G401 (cell line): ENCODE data around the gene ELOVL7. TPM values are rescaled to one million over a fixed set of nuclear protein-coding genes. Genes with fewer than 3 reads are reported as not detected.
"Not testable (repeated sequence)": the region's sequence is repeated elsewhere in the genome, so short reads cannot be mapped to it uniquely, and the experiment has no call there.

Experiments used
- DNase-seq: peaks from one replicate; pipeline ENCODE4 v3.0.0-alpha.2; 2015; ENCODE audit warnings: low spot score
- in situ Hi-C: cut with HindIII; loops from 2 replicates; pipeline ENCODE4 v1.10.0; 2016; ENCODE audit warnings: low sequenced_read_pairs, mixed read lengths
- total RNA-seq: library from RNA; depleted of rRNA; stranded (reverse); fragments of >200 nt; shearing (Covaris generic); gene quantifications from 2 replicates; pipeline ENCODE4 v1.2.3, GENCODE V29; 2014; rRNA removed

ELOVL7 gene
- 34.8 and 37.3 TPM in 2 replicates for total RNA-seq

DNA sequence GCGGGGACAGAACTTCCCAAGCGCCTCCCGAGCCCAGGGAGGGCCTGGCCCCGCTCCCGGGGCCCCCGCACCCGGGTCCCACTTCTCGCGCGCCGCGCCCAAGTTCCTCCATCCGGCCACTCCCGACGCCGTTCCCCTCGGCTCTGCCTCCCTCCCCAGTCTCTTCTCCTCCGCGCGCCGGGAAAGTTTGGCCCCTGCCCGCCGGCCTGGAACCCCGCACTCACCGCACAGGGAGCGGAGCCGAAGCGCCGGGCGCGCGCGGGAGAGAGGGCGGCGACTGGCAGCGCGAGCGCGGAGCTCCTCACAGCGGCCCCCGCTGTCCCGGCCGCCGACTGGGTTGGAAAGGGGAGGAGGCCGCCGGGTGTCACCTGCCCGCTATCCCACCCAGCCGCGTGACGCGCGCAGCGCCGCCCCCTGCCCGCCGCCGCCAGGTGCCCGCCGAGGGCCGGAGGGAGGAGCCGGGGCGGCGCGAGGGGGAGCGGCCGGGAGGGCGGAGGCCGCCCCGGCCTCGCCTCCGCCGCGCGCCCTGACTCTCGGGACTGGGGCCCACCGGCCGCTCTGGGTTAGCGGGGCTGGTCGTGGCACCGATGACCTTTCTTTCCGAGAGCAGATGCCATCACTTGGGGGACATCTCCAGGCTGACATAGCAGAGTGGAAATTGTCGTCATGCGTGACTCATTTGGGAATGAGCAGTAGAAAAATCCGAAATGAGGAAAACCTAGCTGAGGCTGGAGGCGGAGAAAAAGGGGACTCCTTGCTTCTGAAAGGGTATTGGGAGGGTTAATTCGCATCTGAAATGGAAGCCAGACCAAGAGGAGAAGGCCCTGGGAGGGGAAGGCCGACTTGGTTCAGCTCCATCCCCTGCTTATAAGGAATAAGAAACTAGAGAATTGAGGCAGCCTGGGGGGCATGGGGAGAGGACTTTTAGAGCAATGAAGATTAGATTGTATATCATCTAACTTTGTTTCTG lies at the start of gene ELOVL7:
Gene ELOVL7 (minus strand): TSS at position 334 of the 970 bp plus-strand sequence. CDS start 56,872 bp downstream, outside the sequence.
- DNase-seq: peak; percentile 78
- in situ Hi-C loops: no loop called here

DNA sequence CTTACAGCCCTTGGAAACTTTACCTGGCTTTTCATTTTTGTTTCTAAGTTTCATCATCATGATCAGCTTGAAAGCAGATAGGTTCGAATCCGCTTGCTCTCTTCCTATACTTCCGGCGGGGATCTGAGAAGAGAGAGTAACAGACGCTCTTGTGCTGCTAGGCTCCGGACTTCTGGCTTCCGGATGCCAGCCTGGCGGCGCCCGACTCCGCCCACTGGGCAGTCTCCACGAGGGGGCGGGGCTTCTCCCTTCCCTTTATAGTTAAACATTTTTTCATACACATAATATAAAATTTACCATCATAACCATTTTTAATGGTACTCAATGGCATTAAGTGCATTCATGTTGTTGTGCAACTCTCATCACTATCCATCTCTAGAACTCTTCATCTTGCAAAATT lies 49.5 kb upstream of the ELOVL7 start:
- in situ Hi-C loops: no loop called here
- DNase-seq: no peak

DNA sequence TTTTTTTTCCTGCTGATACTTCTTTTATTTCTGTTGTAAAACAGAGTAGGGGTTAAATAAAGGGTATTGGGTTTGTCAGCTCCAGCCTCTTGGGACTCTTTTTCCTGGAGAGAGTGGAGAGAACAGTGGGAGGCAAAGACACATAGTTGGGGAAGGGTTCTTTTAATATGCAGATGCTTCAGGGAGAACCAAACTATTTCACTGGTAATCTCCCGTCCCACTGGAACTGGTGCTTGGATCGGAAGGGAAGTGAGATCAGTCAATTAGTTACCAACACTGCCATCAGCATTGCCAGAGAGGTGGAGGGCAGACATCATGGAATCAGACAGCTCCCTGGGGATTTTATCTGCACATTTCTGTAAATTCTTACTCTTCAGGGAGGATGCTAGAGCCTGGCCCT lies 47.6 kb upstream of the ELOVL7 start:
- in situ Hi-C loops: no loop called here
- DNase-seq: no peak

DNA sequence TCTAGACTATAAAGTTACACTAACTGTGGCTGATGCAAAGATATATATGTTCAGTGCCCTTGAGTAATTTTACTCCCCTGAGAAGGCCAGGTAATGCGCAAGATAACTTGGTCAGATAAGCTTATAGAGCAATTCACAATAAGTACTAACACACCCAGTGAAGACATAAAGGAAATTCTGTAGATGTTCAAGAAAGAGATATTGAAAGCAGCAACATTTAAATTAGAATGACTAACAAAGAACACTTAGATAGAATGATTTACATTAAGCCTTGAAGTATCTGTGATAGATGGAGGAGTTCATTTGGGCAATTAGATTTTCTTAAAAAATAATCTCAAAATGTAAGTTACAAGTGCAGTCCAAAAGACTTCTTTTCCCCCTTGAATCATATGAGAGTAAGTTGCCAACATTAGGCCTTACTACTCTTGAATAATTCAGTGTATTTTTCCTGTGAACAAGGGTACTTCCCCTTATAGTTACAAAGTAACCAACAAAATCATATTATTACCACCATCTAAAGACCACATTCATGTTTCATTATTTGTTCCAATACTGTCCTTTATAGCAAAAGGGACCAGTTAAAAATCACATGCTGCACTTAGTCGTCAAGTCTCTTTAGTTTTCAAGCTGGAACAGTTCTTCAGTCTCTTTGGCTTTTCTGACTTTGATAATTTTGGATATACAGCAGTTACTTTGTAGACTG lies 44.4 kb upstream of the ELOVL7 start:
- DNase-seq: no peak
- in situ Hi-C loops: no loop called here

DNA sequence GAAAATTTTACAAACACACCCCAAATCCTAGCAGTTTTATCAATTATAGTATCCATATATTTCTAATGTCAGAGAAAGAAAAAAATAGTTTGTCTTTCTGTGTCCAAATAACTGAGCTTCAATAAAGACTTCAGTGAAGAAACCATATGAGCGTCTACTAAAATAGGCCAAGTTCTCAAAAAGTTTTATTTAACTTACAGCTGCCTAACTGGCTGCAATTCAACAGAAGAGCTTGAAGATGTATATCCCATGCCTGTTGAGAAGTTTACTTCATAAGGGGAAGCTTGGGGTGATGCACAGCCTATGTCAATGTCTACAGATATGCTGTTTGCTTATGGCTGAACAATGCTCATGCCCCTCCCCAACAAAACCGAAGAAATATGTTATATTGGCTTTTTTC lies 43.7 kb upstream of the ELOVL7 start:
- in situ Hi-C loops: no loop called here
- no peak for DNase-seq

DNA sequence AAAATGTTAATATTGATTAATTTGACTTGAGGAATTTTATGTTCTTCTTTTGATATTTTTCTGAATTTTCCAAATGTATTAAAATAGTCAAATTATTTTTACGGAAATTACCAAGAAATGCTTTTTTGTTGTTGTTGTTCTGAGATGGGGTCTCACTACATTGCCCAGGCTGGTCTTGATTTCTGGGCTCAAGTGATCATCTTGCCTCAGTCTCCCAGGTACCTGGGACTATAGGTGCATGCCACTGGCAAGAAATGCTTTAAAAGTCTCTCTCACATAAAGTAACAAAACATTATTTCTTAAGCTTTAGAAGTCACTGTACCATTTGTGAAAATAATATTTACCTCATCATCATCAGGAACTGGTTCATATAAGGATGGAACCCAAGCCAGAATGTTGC lies 43.0 kb upstream of the ELOVL7 start:
- in situ Hi-C loops: no loop called here
- DNase-seq: no peak

DNA sequence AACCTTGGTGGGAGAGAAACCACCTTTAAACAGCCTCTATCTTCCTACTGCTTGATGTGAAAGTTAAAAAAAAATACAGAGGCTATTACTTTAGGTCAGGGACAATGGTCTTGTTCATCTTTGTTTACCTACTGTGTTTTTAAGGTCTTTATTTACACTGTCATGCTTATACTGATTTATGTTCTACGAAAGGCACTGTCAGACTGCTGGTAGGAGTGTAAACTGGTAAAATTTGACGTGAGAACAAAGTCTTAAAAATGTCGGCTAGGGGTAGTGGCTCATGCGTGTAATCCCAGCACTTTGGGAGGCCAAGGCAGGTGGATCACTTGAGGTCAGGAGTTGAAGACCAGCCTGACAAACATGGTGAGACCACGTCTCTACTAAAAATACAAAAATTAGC lies 42.1 kb upstream of the ELOVL7 start:
- in situ Hi-C loops: no loop called here
- DNase-seq: no peak

DNA sequence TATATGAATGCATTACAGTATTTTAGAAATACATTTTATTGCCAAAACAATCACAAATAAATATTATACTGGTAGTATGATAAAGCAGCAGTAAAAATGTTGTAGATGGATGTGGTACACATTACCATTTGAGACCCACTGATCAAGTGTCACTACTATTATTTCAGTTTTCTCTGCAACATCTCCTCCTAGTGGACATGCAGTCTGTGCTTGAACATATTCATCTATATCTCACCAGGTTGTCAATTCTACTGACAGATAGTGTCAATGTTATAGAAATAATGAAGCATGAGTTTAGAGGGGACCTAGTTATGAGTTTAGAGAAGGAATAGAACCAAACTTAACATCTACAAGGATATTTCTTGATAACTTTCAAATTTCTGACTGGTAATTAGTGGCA lies 39.2 kb upstream of the ELOVL7 start:
- DNase-seq: peak; percentile 6
- in situ Hi-C loops: no loop called here

DNA sequence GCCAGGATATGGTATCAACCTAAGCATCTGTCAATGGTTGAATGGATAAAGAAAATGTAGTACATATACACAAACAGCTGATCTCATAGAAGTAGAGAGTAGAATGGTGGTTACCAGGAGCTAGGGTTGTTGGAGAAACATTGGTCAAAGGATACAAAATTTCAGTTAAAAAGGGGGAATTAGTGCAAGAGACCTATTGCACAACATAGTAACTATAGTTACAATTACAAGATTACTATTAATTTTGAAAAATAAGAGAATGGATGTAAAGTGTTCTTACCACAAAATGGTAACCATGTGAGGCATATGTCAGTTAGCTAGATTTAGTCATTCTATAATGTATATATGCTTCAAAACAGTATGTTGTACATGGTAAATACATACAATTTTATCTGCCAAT lies 28.8 kb upstream of the ELOVL7 start:
- DNase-seq: no peak
- in situ Hi-C loops: no loop called here

DNA sequence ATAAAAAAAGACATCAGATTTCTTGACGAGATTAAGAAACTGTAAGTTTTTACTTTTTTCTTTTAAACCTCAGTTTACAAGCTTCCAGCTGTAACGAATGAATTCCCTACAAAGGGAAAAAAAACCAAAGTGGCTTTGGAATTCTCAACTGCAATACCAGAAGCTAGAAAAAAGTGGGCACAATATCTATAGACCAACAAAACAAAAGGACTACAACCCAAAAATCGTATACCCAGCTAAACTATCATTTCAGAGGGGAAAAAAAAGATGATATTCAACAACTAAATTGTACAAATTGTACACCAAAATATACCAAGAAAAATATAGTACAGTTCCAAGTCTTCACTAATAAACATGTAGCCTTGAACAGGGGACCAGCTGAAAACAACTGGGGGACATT lies 26.8 kb upstream of the ELOVL7 start:
- in situ Hi-C loops: no loop called here
- no peak for DNase-seq

DNA sequence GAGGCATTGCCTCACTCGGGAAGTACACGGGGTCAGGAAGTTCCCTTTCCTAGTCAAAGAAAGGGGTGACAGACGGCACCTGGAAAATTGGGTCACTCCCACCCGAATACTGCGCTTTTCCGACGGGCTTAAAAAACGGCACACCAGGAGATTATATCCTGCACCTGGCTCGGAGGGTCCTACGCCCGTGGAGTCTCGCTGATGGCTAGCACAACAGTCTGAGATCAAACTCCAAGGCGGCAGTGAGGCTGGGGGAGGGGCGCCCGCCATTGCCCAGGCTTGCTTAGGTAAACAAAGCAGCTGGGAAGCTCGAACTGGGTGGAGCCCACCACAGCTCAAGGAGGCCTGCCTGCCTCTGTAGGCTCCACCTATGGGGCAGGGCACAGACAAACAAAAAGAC lies 16.5 kb upstream of the ELOVL7 start:
- DNase-seq, in situ Hi-C loops: not testable (repeated sequence)

DNA sequence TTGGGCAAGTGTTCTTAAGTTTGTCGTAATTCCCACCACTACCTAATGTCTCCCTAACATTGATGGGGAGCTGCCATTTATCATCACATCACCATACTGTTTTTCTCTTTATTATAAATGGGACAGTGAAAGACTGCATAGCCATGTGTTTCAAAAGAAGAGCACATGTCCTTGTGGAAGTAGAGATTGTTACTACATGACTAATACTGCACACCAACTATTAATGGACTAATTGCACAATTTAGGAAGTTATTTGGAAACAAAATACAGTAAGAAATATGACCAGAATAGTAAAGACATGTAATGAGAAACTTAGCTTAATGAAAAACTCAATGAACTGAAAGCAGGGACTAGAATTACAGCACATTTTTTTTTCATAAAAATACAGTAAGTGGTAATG lies 12.0 kb upstream of the ELOVL7 start:
- DNase-seq: no peak
- in situ Hi-C loops: no loop called here

DNA sequence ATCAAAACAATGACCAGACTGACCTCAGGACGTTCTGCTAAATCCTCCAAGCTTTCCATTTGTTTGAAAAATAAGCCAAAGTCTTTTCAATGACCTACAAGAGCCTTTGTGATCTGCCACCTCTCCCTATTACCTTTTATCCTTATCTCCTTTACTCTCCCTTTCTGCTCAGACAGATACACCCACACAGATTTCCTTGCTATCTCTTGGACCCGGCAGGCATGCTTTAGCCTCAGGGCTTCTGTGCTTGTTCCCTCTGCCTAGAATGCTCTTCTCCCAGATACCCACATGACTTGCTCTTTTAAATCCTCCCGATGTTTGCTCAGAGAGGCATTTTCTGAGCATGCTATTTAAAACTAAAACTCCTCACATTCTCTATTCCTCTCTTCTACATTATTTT lies 8.9 kb upstream of the ELOVL7 start:
- in situ Hi-C loops: no loop called here

DNA sequence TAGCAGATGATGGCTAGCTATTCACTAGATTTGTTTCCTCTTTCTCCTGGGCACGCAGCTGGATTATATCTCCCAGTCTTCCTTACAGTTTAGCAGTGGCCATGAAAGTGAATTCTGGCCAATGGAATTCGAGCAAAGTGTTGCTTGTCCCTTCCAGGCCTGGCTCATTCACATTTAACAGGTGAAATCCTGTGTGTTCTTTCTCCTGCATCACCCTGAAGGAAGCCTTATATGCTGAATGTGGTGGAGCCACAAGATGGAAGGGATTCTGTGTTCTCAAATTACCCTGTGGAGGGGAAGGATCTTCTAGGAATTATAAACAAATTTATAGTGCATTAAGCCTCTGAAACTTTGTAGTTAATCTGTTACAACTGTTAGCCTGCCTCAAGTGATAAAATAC lies 8.2 kb upstream of the ELOVL7 start:
- in situ Hi-C loops: no loop called here
- no peak for DNase-seq

More for the DNA sequence above, 8.9 kb upstream of the ELOVL7 start:
- DNase-seq: no peak

DNA sequence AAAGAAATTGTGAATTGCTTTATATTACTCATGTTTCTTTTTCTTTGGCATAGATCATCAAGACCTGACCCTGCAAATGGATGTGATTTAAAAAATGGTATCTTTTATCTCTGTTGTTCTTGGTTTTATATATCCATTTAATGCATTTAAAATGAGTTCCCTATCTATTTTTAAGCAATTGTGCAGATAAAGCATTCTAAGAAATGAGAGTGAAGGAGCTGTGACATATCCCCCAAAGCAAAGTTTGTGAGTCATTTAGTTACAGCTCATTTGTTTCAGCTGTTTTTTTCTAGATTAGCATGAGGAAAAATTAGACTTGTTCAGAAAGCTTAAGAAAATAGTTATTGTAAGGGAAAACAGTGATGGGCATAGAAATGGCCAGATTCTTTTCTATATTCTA lies 7.6 kb upstream of the ELOVL7 start:
- DNase-seq: no peak
- in situ Hi-C loops: no loop called here

DNA sequence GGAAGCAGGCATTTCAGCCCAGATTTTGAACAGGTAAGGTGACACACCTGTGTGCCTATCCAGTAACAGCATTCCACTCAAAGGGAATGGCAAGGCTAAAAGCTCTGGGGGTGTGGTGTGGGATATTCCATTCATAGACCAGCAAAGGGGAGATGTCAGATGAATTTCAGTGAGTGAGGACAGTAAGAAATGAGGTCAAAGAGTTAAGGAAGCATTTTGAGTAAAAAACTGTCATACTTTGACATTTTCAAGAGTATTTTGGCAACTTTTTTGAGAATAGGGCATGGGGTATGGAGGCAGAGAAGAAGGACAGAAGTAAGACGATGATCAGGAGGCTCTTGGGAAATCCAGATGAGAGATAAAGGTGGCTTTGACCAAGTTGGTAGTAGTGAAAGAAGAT lies 2.2 kb upstream of the ELOVL7 start:
- no peak for DNase-seq
- in situ Hi-C loops: no loop called here

DNA sequence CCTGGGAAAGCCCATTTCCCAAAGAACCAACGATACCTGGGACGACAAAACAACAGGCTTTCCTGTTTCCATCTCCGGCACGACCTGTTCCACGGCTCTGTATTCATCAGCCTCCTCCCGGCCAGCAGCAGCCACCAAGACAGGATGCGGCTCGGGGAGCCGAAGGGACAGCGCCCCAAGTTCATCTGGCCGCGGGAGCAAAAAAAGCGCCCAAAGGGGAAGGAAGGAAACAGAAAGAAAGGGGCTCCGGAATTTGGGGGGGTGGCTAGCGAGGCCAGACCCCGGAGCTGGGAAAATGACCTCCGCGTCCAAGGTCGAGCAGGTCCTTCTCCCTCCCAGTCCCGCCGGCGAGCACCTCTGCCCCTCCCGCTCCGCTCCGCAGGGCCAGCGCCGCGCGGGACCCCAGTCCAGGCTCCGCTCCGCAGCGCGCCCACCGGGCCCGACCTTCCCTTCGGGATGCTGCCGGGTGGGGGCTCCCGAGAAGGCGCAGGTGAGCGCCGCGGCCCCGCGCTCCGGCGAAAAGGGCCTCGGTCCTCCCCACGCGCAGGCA lies 608 bp downstream of the ELOVL7 start:
- in situ Hi-C loops: no loop called here
- DNase-seq: peak; percentile 62

DNA sequence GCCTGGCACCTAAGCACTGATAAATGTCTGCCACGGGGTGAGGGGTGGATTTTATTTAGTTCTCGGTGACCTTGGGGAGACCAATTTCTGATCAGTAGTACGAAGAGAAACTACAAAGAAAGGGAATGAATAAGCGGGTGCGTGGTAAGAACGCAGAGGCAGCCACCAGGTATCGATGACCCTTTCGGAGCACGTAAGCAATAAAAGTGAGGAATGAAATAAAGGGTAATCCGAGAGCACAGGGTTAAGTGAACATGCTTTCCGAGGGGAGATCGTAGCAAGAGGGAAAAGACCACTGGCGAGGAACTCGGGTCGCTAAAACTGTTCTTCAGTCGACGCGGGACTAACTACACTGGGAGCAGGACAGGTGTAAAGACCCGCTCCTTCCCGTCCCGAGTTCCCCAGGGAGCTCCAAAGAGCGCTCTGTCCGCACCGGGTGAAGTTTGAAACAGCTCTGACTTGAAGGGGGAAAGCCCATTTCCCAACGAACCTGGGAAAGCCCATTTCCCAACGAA lies 1.1 kb downstream of the ELOVL7 start:
- in situ Hi-C loops: no loop called here
- DNase-seq: no peak

DNA sequence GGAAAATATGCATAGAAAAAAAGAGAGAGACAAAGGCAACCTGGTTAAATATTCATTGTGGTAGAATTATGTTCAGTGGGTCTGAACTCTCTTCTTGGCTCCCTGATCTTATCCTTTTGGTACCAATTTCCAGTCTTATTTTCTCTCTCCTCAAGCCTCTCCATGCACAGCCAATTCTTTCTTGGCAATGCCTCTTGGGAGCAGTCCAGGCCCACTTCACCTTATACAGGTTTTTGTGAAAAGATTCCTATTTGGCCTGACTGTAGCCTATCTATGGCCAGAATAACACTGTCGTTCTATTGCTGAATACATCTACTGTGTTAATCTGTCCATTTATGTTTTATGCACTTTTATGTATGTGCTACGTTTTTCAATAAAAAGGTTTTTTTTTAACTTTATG lies 2.7 kb downstream of the ELOVL7 start:
- peak; percentile 71 for DNase-seq

DNA sequence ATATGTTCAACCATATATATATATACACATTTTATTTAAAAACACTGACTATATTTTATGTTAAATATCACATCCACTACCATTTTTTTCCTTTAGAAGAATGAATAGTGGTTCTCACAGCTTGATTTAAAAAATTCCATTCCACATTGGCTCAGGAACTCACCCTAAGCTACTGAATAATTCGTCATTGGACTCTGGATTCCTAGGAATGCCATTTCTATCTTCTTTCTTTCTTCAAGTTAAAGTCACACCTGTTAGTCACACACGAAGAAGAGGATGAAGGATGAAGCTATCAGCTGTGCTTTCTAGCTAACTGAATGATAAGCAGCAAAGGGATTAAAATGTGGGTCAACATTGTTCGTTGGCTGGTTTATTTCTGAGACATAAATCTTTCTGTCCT lies 7.9 kb downstream of the ELOVL7 start:
- in situ Hi-C loops: no loop called here
- no peak for DNase-seq

More for the DNA sequence above, 2.7 kb downstream of the ELOVL7 start:
- in situ Hi-C loops: no loop called here
